Adrenal gland (tissue), 5 donors: ENCODE data around the gene SLC34A1.

Experiments
- CTCF ChIP-seq, 6 experiments: fragments of 450-650 bp in 4 of 6; fragments of 200-600 bp in 2 of 6; sonication (generic) in 1 of 6; IDR thresholded peaks; 1 replicate in 5 of 6; 2 replicates in 1 of 6; pipeline versions ENCODE4 v1.5.1 to v1.8.0; 2016 to 2021; ENCODE audit warnings: antibody characterized with exemption in 6 of 6, mild to moderate bottlenecking in 2 of 6, moderate library complexity in 1 of 6
- POLR2A ChIP-seq, 2 donors: fragments of 450-650 bp; IDR thresholded peaks; one replicate each; pipeline ENCODE4 v1.6.1; 2017; ENCODE audit warnings: antibody characterized with exemption in 2 of 2, mild to moderate bottlenecking in 2 of 2, moderate library complexity in 1 of 2
- donor health status: DM: no; HTN: no; CAD: no.

GRCh38 chr5:177431317-177432142 is 47.3 kb downstream of the SLC34A1 start:
- no peak for TF ChIP-seq POLR2A (IDR thresholded peaks at IDR 0.05)
- no peak for TF ChIP-seq CTCF (IDR thresholded peaks at IDR 0.05)
